GM19193 (cell line): ENCODE measurements around the gene NAV1.

ENCODE experiments used
- POLR2A ChIP-seq: IDR thresholded peaks from 4 replicates; pipeline ENCODE4 v1.6.1; 2011; ENCODE audit not compliant: insufficient read depth, insufficient read length; ENCODE audit errors: extremely low read depth

The NAV1 gene

GRCh38 chr1:201501812-201502510 lies 37.0 kb upstream of the NAV1 start:
- no peak for TF ChIP-seq POLR2A

GRCh38 chr1:201502511-201502857 lies 36.4 kb upstream of the NAV1 start:
- no peak for TF ChIP-seq POLR2A

GRCh38 chr1:201503397-201504176 lies 35.3 kb upstream of the NAV1 start:
- no peak for TF ChIP-seq POLR2A

- TF ChIP-seq POLR2A: no peak
Measured at GRCh38 chr1:201504179-201504631, 34.7 kb upstream of the NAV1 start.

- no peak for TF ChIP-seq POLR2A
Measured at GRCh38 chr1:201504799-201505502, 34.0 kb upstream of the NAV1 start.

- no peak for TF ChIP-seq POLR2A
Measured at GRCh38 chr1:201505503-201505890, 33.4 kb upstream of the NAV1 start.

- TF ChIP-seq POLR2A: no peak
Measured at GRCh38 chr1:201506092-201506491, 32.8 kb upstream of the NAV1 start.

GRCh38 chr1:201506557-201507359 lies 32.2 kb upstream of the NAV1 start, which contains the start of gene CSRP1:
Gene CSRP1 (minus strand): TSS chr1:201507123. CDS start chr1:201496303, 10,820 bp downstream.
- peak; percentile 93 for TF ChIP-seq POLR2A

GRCh38 chr1:201507360-201507675 lies 31.6 kb upstream of the NAV1 start:
- TF ChIP-seq POLR2A: no peak

- TF ChIP-seq POLR2A: no peak
Measured at GRCh38 chr1:201508809-201509208, 30.1 kb upstream of the NAV1 start.

GRCh38 chr1:201509601-201510374 lies 29.1 kb upstream of the NAV1 start:
- no peak for TF ChIP-seq POLR2A

- no peak for TF ChIP-seq POLR2A
Measured at GRCh38 chr1:201510734-201511133, 28.2 kb upstream of the NAV1 start.

GRCh38 chr1:201511396-201511940 lies 27.5 kb upstream of the NAV1 start:
- TF ChIP-seq POLR2A: no peak
